ENCODE data around the gene SH3TC1.

Gene SH3TC1

GRCh38 chr4:8286719-8287342 lies 87.7 kb downstream of the SH3TC1 start:
- no peak overlapping the region for H2BK120ac ChIP-seq (ENCODE audit: low read depth, low read length)
- H3K4me2 ChIP-seq (ENCODE audit: low read length) = no peak overlapping the region
- no peak overlapping the region for H3K18ac ChIP-seq (ENCODE audit: low read length)
- H4K8ac ChIP-seq (ENCODE audit: low read depth, low read length) = no peak overlapping the region
- no peak overlapping the region for H2AK5ac ChIP-seq (ENCODE audit: low read length)
- no peaks in the 10 kb centered on the region for H3K79me1 ChIP-seq (ENCODE audit: low read length)
- H3K79me2 ChIP-seq (ENCODE audit: control insufficient read depth, insufficient read depth, low read length) = no peaks in the 10 kb centered on the region
- no peaks in the 10 kb centered on the region for H3K4me1 ChIP-seq (ENCODE audit: control insufficient read depth, low read depth, low read length)
- no peak overlapping the region for H4K5ac ChIP-seq (ENCODE audit: low read length)
- DNase-seq = no peak
- H2BK5ac ChIP-seq (ENCODE audit: low read length) = no peak overlapping the region
- H3K23ac ChIP-seq (ENCODE audit: low read length) = no peak overlapping the region
- no peak overlapping the region for H3K56ac ChIP-seq (ENCODE audit: low read length)
- no CpG with 5 or more reads among the region's 15 CpGs for WGBS (ENCODE audit: extremely low coverage, insufficient coverage, low lambda C conversion rate)
- H3K36me3 ChIP-seq (ENCODE audit: control insufficient read depth, insufficient read depth, low read length) = no peaks in the 10 kb centered on the region
- H3K4ac ChIP-seq (ENCODE audit: low read depth, low read length) = no peak overlapping the region
- no peak overlapping the region for H3K4me3 ChIP-seq (ENCODE audit: low read length)
- no peak overlapping the region for H3K9ac ChIP-seq (ENCODE audit: low read length)
- no peaks in the 10 kb centered on the region for H3K27me3 ChIP-seq (ENCODE audit: insufficient read depth, low read length, poor library complexity)
- no peak overlapping the region for H3K27ac ChIP-seq (ENCODE audit: low read depth, low read length)
- H2BK15ac ChIP-seq (replicated peaks; ENCODE audit: low read depth) = no peak overlapping the region

GRCh38 chr4:8287343-8288280 lies 88.5 kb downstream of the SH3TC1 start:
- Histone ChIP-seq H3K27me3 (ENCODE audit: insufficient read depth, low read length, poor library complexity) (no peaks in the 10 kb centered on the region), H2BK5ac (ENCODE audit: low read length) (no peak overlapping the region), H2BK15ac (replicated peaks; ENCODE audit: low read depth) (no peak overlapping the region), H4K5ac (ENCODE audit: low read length) (no peak overlapping the region), H3K79me2 (ENCODE audit: control insufficient read depth, insufficient read depth, low read length) (no peaks in the 10 kb centered on the region), H3K79me1 (ENCODE audit: low read length) (no peaks in the 10 kb centered on the region), H3K4me2 (ENCODE audit: low read length) (no peak overlapping the region), H3K4me1 (ENCODE audit: control insufficient read depth, low read depth, low read length) (no peaks in the 10 kb centered on the region), H3K4me3 (ENCODE audit: low read length) (no peak overlapping the region), H2BK120ac (ENCODE audit: low read depth, low read length) (no peak overlapping the region), H3K9ac (ENCODE audit: low read length) (no peak overlapping the region), H3K4ac (ENCODE audit: low read depth, low read length) (no peak overlapping the region), H2AK5ac (ENCODE audit: low read length) (no peak overlapping the region), H3K23ac (ENCODE audit: low read length) (no peak overlapping the region), H3K18ac (ENCODE audit: low read length) (no peak overlapping the region), H3K27ac (ENCODE audit: low read depth, low read length) (no peak overlapping the region), H3K36me3 (ENCODE audit: control insufficient read depth, insufficient read depth, low read length) (no peaks in the 10 kb centered on the region), H4K8ac (ENCODE audit: low read depth, low read length) (no peak overlapping the region), H3K56ac (ENCODE audit: low read length) (no peak overlapping the region)
- no CpG with 5 or more reads among the region's 18 CpGs for WGBS (ENCODE audit: extremely low coverage, insufficient coverage, low lambda C conversion rate)
- DNase-seq = no peak

GRCh38 chr4:8289151-8289750 lies 90.2 kb downstream of the SH3TC1 start:
- H2BK120ac ChIP-seq (ENCODE audit: low read depth, low read length) = no peak overlapping the region
- H3K4me1 ChIP-seq (ENCODE audit: control insufficient read depth, low read depth, low read length) = no peaks in the 10 kb centered on the region
- no peak for DNase-seq
- H3K36me3 ChIP-seq (ENCODE audit: control insufficient read depth, insufficient read depth, low read length) = no peaks in the 10 kb centered on the region
- H2AK5ac ChIP-seq (ENCODE audit: low read length) = no peak overlapping the region
- H4K5ac ChIP-seq (ENCODE audit: low read length) = no peak overlapping the region
- H3K4me2 ChIP-seq (ENCODE audit: low read length) = no peak overlapping the region
- H3K4me3 ChIP-seq (ENCODE audit: low read length) = no peak overlapping the region
- no CpG with 5 or more reads among the region's 13 CpGs for WGBS (ENCODE audit: extremely low coverage, insufficient coverage, low lambda C conversion rate)
- no peak overlapping the region for H3K27ac ChIP-seq (ENCODE audit: low read depth, low read length)
- H3K56ac ChIP-seq (ENCODE audit: low read length) = no peak overlapping the region
- no peak overlapping the region for H4K8ac ChIP-seq (ENCODE audit: low read depth, low read length)
- no peaks in the 10 kb centered on the region for H3K27me3 ChIP-seq (ENCODE audit: insufficient read depth, low read length, poor library complexity)
- no peak overlapping the region for H2BK5ac ChIP-seq (ENCODE audit: low read length)
- H3K23ac ChIP-seq (ENCODE audit: low read length) = no peak overlapping the region
- no peaks in the 10 kb centered on the region for H3K79me2 ChIP-seq (ENCODE audit: control insufficient read depth, insufficient read depth, low read length)
- no peak overlapping the region for H3K4ac ChIP-seq (ENCODE audit: low read depth, low read length)
- H2BK15ac ChIP-seq (replicated peaks; ENCODE audit: low read depth) = no peak overlapping the region
- no peak overlapping the region for H3K9ac ChIP-seq (ENCODE audit: low read length)
- no peaks in the 10 kb centered on the region for H3K79me1 ChIP-seq (ENCODE audit: low read length)
- H3K18ac ChIP-seq (ENCODE audit: low read length) = no peak overlapping the region

- no peak overlapping the region for H2BK5ac ChIP-seq (ENCODE audit: low read length)
- H3K27me3 ChIP-seq (ENCODE audit: insufficient read depth, low read length, poor library complexity) = no peaks in the 10 kb centered on the region
- H3K79me2 ChIP-seq (ENCODE audit: control insufficient read depth, insufficient read depth, low read length) = no peaks in the 10 kb centered on the region
- H3K4ac ChIP-seq (ENCODE audit: low read depth, low read length) = no peak overlapping the region
- no peaks in the 10 kb centered on the region for H3K79me1 ChIP-seq (ENCODE audit: low read length)
- H4K8ac ChIP-seq (ENCODE audit: low read depth, low read length) = no peak overlapping the region
- no peak overlapping the region for H3K23ac ChIP-seq (ENCODE audit: low read length)
- no peak overlapping the region for H3K9ac ChIP-seq (ENCODE audit: low read length)
- H4K5ac ChIP-seq (ENCODE audit: low read length) = no peak overlapping the region
- H2BK120ac ChIP-seq (ENCODE audit: low read depth, low read length) = no peak overlapping the region
- no peak overlapping the region for H3K18ac ChIP-seq (ENCODE audit: low read length)
- no peak for DNase-seq
- WGBS (ENCODE audit: extremely low coverage, insufficient coverage, low lambda C conversion rate) = no CpG with 5 or more reads among the region's 29 CpGs
- H2BK15ac ChIP-seq (replicated peaks; ENCODE audit: low read depth) = no peak overlapping the region
- H2AK5ac ChIP-seq (ENCODE audit: low read length) = no peak overlapping the region
- H3K4me1 ChIP-seq (ENCODE audit: control insufficient read depth, low read depth, low read length) = no peaks in the 10 kb centered on the region
- no peak overlapping the region for H3K56ac ChIP-seq (ENCODE audit: low read length)
- H3K4me3 ChIP-seq (ENCODE audit: low read length) = no peak overlapping the region
- no peak overlapping the region for H3K4me2 ChIP-seq (ENCODE audit: low read length)
- no peaks in the 10 kb centered on the region for H3K36me3 ChIP-seq (ENCODE audit: control insufficient read depth, insufficient read depth, low read length)
- no peak overlapping the region for H3K27ac ChIP-seq (ENCODE audit: low read depth, low read length)
Measured at GRCh38 chr4:8289956-8290700, 91.0 kb downstream of the SH3TC1 start.

GRCh38 chr4:8290701-8290970 lies 91.5 kb downstream of the SH3TC1 start:
- no CpG with 5 or more reads among the region's 8 CpGs for WGBS (ENCODE audit: extremely low coverage, insufficient coverage, low lambda C conversion rate)
- no peak overlapping the region for H3K27ac ChIP-seq (ENCODE audit: low read depth, low read length)
- no peak for DNase-seq

More at GRCh38 chr4:8290701-8290970, 91.5 kb downstream of the SH3TC1 start:
- no peak overlapping the region for H2BK15ac ChIP-seq (replicated peaks; ENCODE audit: low read depth)
- no peaks in the 10 kb centered on the region for H3K4me1 ChIP-seq (ENCODE audit: control insufficient read depth, low read depth, low read length)
- no peaks in the 10 kb centered on the region for H3K36me3 ChIP-seq (ENCODE audit: control insufficient read depth, insufficient read depth, low read length)
- H2BK120ac ChIP-seq (ENCODE audit: low read depth, low read length) = no peak overlapping the region
- no peak overlapping the region for H3K56ac ChIP-seq (ENCODE audit: low read length)
- H4K5ac ChIP-seq (ENCODE audit: low read length) = no peak overlapping the region
- H3K4me2 ChIP-seq (ENCODE audit: low read length) = no peak overlapping the region
- no peak overlapping the region for H3K18ac ChIP-seq (ENCODE audit: low read length)
- H3K9ac ChIP-seq (ENCODE audit: low read length) = no peak overlapping the region
- no peak overlapping the region for H2BK5ac ChIP-seq (ENCODE audit: low read length)
- H3K4ac ChIP-seq (ENCODE audit: low read depth, low read length) = no peak overlapping the region
- no peaks in the 10 kb centered on the region for H3K27me3 ChIP-seq (ENCODE audit: insufficient read depth, low read length, poor library complexity)
- no peak overlapping the region for H4K8ac ChIP-seq (ENCODE audit: low read depth, low read length)
- no peak overlapping the region for H3K4me3 ChIP-seq (ENCODE audit: low read length)
- no peaks in the 10 kb centered on the region for H3K79me1 ChIP-seq (ENCODE audit: low read length)
- no peaks in the 10 kb centered on the region for H3K79me2 ChIP-seq (ENCODE audit: control insufficient read depth, insufficient read depth, low read length)
- H3K23ac ChIP-seq (ENCODE audit: low read length) = no peak overlapping the region
- no peak overlapping the region for H2AK5ac ChIP-seq (ENCODE audit: low read length)
